ENCODE measurements around the gene HLA-DPA1. TPM values are rescaled to one million over a fixed set of nuclear protein-coding genes. Genes with fewer than 3 reads are reported as not detected.

The HLA-DPA1 gene
- 0.08 to 0.25 TPM in 2 of 5 replicates, not detected in the others for total RNA-seq (2022; extraction: Qiagen RNA extraction)

DNA sequence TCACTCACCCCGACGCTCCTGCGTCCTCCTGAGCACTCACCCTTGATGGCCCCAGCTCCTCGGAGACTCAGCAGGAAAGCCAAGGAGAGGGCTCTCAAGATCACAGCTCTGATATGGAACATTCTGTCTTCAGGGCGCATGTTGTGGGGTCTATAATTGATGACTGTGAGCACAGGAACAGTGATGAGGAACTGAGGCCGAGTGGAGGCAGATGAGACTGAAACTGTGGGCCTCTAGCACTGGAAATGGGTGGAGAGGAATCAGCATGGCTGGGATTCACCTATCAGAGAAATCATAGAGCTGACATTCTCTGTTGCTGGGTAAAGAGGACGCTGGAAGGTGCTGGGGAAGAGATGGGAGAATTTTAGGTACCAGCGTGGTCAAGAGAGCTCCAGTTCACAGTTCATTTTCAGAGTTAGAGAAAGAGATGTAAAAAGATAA is at the start of gene HLA-DPA1:
HLA-DPA1 (minus strand) TSS at position 219 of the 441 bp plus-strand sequence.

DNA sequence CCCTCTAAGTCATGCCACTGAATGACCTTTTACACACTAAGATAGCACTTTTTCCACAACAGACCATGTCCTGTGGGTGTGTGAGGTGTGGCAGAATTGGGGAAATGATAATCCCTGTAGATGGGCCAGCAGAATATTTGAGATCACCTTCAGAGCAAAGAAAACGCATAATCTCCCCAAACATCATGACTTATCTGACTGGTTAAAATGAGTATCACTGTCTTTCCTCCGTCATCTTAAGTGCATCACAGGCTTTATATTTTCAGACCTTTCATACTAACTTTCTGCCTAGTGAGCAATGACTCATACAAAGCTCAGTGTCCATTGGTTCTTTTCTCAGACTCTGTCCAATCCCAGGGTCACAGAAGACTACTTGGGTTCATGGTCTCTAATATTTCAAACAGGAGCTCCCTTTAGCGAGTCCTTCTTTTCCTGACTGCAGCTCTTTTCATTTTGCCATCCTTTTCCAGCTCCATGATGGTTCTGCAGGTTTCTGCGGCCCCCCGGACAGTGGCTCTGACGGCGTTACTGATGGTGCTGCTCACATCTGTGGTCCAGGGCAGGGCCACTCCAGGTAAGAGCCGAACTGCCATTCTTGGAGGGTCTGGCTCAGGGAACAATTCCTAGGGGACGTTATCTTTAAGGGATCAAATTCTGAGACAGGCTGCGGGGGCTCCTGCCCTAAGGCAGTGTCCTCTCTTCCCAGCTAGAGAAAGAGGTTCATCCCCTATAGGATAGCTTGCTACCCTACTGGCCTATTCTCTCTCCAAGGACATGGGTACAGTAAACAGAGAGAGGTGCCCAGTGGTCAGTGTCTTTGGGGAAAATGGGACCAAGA is 2.3 kb upstream of the HLA-DPA1 start, which contains the start of gene HLA-DPB1:
HLA-DPB1 (plus strand) TSS at position 423 of the 838 bp plus-strand sequence; CDS start at position 475, 52 bp downstream.

Other genes with a start within 250 kb of the HLA-DPA1 start
- gene TAP2, start 234.9 kb downstream of the HLA-DPA1 start, total RNA-seq (2022; extraction: Qiagen RNA extraction): 16.7 to 19.1 TPM (median 18.1 TPM) in 5 replicates
- 17.8 to 21.0 TPM (median 18.3 TPM) in 5 replicates for gene PSMB8, start 229.6 kb downstream of the HLA-DPA1 start, total RNA-seq (2022; extraction: Qiagen RNA extraction)
- gene TAP1, start 219.9 kb downstream of the HLA-DPA1 start, total RNA-seq (2022; extraction: Qiagen RNA extraction): 34.2 to 38.2 TPM (median 35.0 TPM) in 5 replicates
- 14.2 to 22.6 TPM (median 18.0 TPM) in 5 replicates for gene PSMB9, start 219.5 kb downstream of the HLA-DPA1 start, total RNA-seq (2022; extraction: Qiagen RNA extraction)
- 1.4 to 2.2 TPM (median 1.7 TPM) in 5 replicates for gene HLA-DMB, start 132.6 kb downstream of the HLA-DPA1 start, total RNA-seq (2022; extraction: Qiagen RNA extraction)
- 3.2 to 3.9 TPM (median 3.3 TPM) in 5 replicates for gene HLA-DMA, start 120.6 kb downstream of the HLA-DPA1 start, total RNA-seq (2022; extraction: Qiagen RNA extraction)
- 108 to 139 TPM (median 123 TPM) in 5 replicates for gene BRD2, start 105.1 kb downstream of the HLA-DPA1 start, total RNA-seq (2022; extraction: Qiagen RNA extraction)
- 0.06 TPM in 1 of 5 replicates, not detected in the others for gene HLA-DOA, start 64.1 kb downstream of the HLA-DPA1 start, total RNA-seq (2022; extraction: Qiagen RNA extraction)
- 0.05 TPM in 1 of 5 replicates, not detected in the others for gene HLA-DPB1, start 2.3 kb upstream of the HLA-DPA1 start, total RNA-seq (2022; extraction: Qiagen RNA extraction)
- gene COL11A2, start 118.8 kb upstream of the HLA-DPA1 start, total RNA-seq (2022; extraction: Qiagen RNA extraction): 0.52 to 0.93 TPM (median 0.73 TPM) in 5 replicates
- 18.4 to 21.6 TPM (median 20.6 TPM) in 5 replicates for gene RXRB, start 127.0 kb upstream of the HLA-DPA1 start, total RNA-seq (2022; extraction: Qiagen RNA extraction)
- 98.2 to 128 TPM (median 107 TPM) in 5 replicates for gene SLC39A7, start 127.2 kb upstream of the HLA-DPA1 start, total RNA-seq (2022; extraction: Qiagen RNA extraction)
- gene HSD17B8, start 131.0 kb upstream of the HLA-DPA1 start, total RNA-seq (2022; extraction: Qiagen RNA extraction): 12.2 to 16.7 TPM (median 14.9 TPM) in 5 replicates
- gene RING1, start 134.9 kb upstream of the HLA-DPA1 start, total RNA-seq (2022; extraction: Qiagen RNA extraction): 20.3 to 25.5 TPM (median 23.6 TPM) in 5 replicates
- 16.0 to 19.1 TPM (median 17.0 TPM) in 5 replicates for gene VPS52, start 198.2 kb upstream of the HLA-DPA1 start, total RNA-seq (2022; extraction: Qiagen RNA extraction)
- 2,510 to 2,725 TPM (median 2,552 TPM) in 5 replicates for gene RPS18, start 198.4 kb upstream of the HLA-DPA1 start, total RNA-seq (2022; extraction: Qiagen RNA extraction)
- 0.56 to 1.2 TPM (median 0.95 TPM) in 5 replicates for gene B3GALT4, start 203.5 kb upstream of the HLA-DPA1 start, total RNA-seq (2022; extraction: Qiagen RNA extraction)
- gene WDR46, start 215.6 kb upstream of the HLA-DPA1 start, total RNA-seq (2022; extraction: Qiagen RNA extraction): 48.8 to 53.2 TPM (median 50.6 TPM) in 5 replicates
- gene PFDN6, start 216.0 kb upstream of the HLA-DPA1 start, total RNA-seq (2022; extraction: Qiagen RNA extraction): 95.0 to 118 TPM (median 104 TPM) in 5 replicates
- 11.7 to 14.0 TPM (median 13.1 TPM) in 5 replicates for gene RGL2, start 225.3 kb upstream of the HLA-DPA1 start, total RNA-seq (2022; extraction: Qiagen RNA extraction)
- 35.1 to 42.4 TPM (median 36.9 TPM) in 5 replicates for gene TAPBP, start 240.4 kb upstream of the HLA-DPA1 start, total RNA-seq (2022; extraction: Qiagen RNA extraction)
- 2.4 to 3.4 TPM (median 3.3 TPM) in 5 replicates for gene ZBTB22, start 244.1 kb upstream of the HLA-DPA1 start, total RNA-seq (2022; extraction: Qiagen RNA extraction)
- gene DAXX, start 249.3 kb upstream of the HLA-DPA1 start, total RNA-seq (2022; extraction: Qiagen RNA extraction): 34.5 to 41.5 TPM (median 34.7 TPM) in 5 replicates

All from A549 treated with Hydrocortisone at 1 μM for 4 hours (cell line).